ENCODE measurements around the gene TSPAN9.

DNA sequence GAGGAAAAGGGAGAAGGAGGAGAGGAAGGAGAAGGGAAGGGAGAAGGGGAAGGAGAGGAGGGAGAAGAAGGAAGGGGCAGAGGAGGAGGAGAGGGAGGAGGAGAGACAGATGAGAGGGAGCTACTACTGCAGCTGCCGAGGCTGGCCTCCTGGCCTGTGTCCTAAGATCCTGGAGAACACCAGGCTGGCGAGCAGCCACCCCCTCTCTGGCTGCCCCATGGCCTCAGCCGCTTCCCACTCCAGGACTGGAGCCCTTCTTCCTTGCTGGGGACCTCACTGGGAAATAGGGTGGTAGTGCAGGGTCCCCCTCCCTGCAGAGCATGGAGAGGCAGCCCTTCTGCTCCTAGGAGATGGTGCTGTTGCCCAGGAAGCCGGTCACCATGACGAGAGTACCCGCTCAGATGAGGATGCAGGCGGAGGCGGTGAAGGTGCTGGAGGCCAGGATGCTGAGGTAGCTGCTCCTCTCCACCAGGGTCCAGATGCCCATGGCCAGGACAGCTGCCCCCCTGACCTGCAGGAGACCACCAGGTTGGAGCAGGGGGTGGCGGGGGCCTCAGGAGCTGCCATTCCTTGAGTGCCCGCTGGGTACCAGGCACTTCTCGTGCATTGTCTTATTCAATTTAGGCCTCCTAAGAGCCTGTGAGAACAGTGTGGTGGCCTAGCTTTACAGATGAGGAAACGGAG is 246.0 kb downstream of the TSPAN9 start:
- no peak for TF ChIP-seq POLR2A (IDR thresholded peaks at IDR 0.05)
- TF ChIP-seq, protein P1, sequence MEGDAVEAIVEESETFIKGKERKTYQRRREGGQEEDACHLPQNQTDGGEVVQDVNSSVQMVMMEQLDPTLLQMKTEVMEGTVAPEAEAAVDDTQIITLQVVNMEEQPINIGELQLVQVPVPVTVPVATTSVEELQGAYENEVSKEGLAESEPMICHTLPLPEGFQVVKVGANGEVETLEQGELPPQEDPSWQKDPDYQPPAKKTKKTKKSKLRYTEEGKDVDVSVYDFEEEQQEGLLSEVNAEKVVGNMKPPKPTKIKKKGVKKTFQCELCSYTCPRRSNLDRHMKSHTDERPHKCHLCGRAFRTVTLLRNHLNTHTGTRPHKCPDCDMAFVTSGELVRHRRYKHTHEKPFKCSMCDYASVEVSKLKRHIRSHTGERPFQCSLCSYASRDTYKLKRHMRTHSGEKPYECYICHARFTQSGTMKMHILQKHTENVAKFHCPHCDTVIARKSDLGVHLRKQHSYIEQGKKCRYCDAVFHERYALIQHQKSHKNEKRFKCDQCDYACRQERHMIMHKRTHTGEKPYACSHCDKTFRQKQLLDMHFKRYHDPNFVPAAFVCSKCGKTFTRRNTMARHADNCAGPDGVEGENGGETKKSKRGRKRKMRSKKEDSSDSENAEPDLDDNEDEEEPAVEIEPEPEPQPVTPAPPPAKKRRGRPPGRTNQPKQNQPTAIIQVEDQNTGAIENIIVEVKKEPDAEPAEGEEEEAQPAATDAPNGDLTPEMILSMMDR (IDR thresholded peaks at IDR 0.05) = no peak

Data from lower leg skin (tissue), 3 donors.